ENCODE data around the gene PPP1R1A.

The PPP1R1A gene

GRCh38 chr12:54588110-54588889, at the start of gene PPP1R1A:
Gene PPP1R1A (minus strand): TSS chr12:54588659. CDS start chr12:54588488, 171 bp downstream.
- in situ Hi-C loops (cut with MboI; ENCODE audit: low sequenced_read_pairs): loop anchor here (25.0 kb wide), 1 partner anchor 101 kb away; the partner anchor contains the start of gene NCKAP1L

GRCh38 chr12:54634795-54635194, 46.3 kb upstream of the PPP1R1A start, which contains the start of gene LACRT:
Gene LACRT (minus strand): TSS chr12:54634895. CDS start chr12:54634841, 54 bp downstream.
- in situ Hi-C loops (cut with MboI; ENCODE audit: low sequenced_read_pairs): no loop called here

GRCh38 chr12:54631988-54632728, 43.7 kb upstream of the PPP1R1A start:
- in situ Hi-C loops (cut with MboI; ENCODE audit: low sequenced_read_pairs): no loop called here

GRCh38 chr12:54631551-54631950, 43.1 kb upstream of the PPP1R1A start:
- in situ Hi-C loops (cut with MboI; ENCODE audit: low sequenced_read_pairs): no loop called here

- in situ Hi-C loops (cut with MboI; ENCODE audit: low sequenced_read_pairs): no loop called here
Measured at GRCh38 chr12:54629925-54630324, 41.5 kb upstream of the PPP1R1A start.

GRCh38 chr12:54628186-54628846, 39.9 kb upstream of the PPP1R1A start:
- in situ Hi-C loops (cut with MboI; ENCODE audit: low sequenced_read_pairs): no loop called here

GRCh38 chr12:54627304-54627703, 38.8 kb upstream of the PPP1R1A start:
- in situ Hi-C loops (cut with MboI; ENCODE audit: low sequenced_read_pairs): no loop called here

- in situ Hi-C loops (cut with MboI; ENCODE audit: low sequenced_read_pairs): no loop called here
Measured at GRCh38 chr12:54625598-54625997, 37.1 kb upstream of the PPP1R1A start.

GRCh38 chr12:54624315-54625279, 36.1 kb upstream of the PPP1R1A start:
- in situ Hi-C loops (cut with MboI; ENCODE audit: low sequenced_read_pairs): no loop called here

- in situ Hi-C loops (cut with MboI; ENCODE audit: low sequenced_read_pairs): no loop called here
Measured at GRCh38 chr12:54622463-54623183, 34.2 kb upstream of the PPP1R1A start.

GRCh38 chr12:54616933-54617680, 28.6 kb upstream of the PPP1R1A start:
- in situ Hi-C loops (cut with MboI; ENCODE audit: low sequenced_read_pairs): no loop called here

- in situ Hi-C loops (cut with MboI; ENCODE audit: low sequenced_read_pairs): no loop called here
Measured at GRCh38 chr12:54612225-54612750, 23.8 kb upstream of the PPP1R1A start.

- in situ Hi-C loops (cut with MboI; ENCODE audit: low sequenced_read_pairs): no loop called here
Measured at GRCh38 chr12:54611715-54612149, 23.3 kb upstream of the PPP1R1A start.

- in situ Hi-C loops (cut with MboI; ENCODE audit: low sequenced_read_pairs): no loop called here
Measured at GRCh38 chr12:54608769-54609168, 20.3 kb upstream of the PPP1R1A start.

GRCh38 chr12:54608156-54608555, 19.7 kb upstream of the PPP1R1A start:
- in situ Hi-C loops (cut with MboI; ENCODE audit: low sequenced_read_pairs): no loop called here

- in situ Hi-C loops (cut with MboI; ENCODE audit: low sequenced_read_pairs): no loop called here
Measured at GRCh38 chr12:54606556-54606955, 18.1 kb upstream of the PPP1R1A start.

GRCh38 chr12:54605138-54605970, 16.9 kb upstream of the PPP1R1A start:
- in situ Hi-C loops (cut with MboI; ENCODE audit: low sequenced_read_pairs): no loop called here

- in situ Hi-C loops (cut with MboI; ENCODE audit: low sequenced_read_pairs): no loop called here
Measured at GRCh38 chr12:54604436-54604835, 16.0 kb upstream of the PPP1R1A start.
